ENCODE data around the gene FERMT1. TPM values are rescaled to one million over a fixed set of nuclear protein-coding genes. Genes with fewer than 3 reads are reported as not detected.

Gene FERMT1
- total and polyA plus RNA-seq, 2 experiments from 2014 or later = 16.2 to 18.3 TPM

- TF ChIP-seq ZNF462 (CRISPR knock-in tag; IDR thresholded peaks at IDR 0.05) (no peak), JUNB (IDR thresholded peaks at IDR 0.05; ENCODE audit: unreplicated experiment) (no peak), NANOG (IDR thresholded peaks at IDR 0.05; ENCODE audit: borderline replicate concordance) (no peak), CREB1 (CRISPR knock-in tag; IDR thresholded peaks at IDR 0.05; ENCODE audit: low read depth) (no peak)
Observed at GRCh38 chr20:6074784-6075183, 48.0 kb downstream of the FERMT1 start (continued).

GRCh38 chr20:6074145-6074561 is 48.7 kb downstream of the FERMT1 start:
- no peaks in the 10 kb centered on the region for H3K79me2 ChIP-seq (replicated peaks; ENCODE audit: insufficient read depth)
- Mint-ChIP-seq H3K27me3 (ENCODE audit: insufficient read depth, low read depth, poor library complexity) (peaks cover 2% of the 10 kb centered on the region), H3K27ac (no peak overlapping the region), H3K4me3 (no peak overlapping the region), H3K9me3 (no peaks in the 10 kb centered on the region; the same call in 2 of the 3 replicates), H3K36me3 (ENCODE audit: low read depth) (peaks cover 22% of the 10 kb centered on the region; the same call in 2 of the 3 replicates), H3K4me1 (no peaks in the 10 kb centered on the region; the same call in 2 of the 3 replicates)
- H3F3A ChIP-seq (replicated peaks; ENCODE audit: low read depth) = no peaks in the 10 kb centered on the region
- no peak overlapping the region for H3K27ac ChIP-seq (ENCODE audit: low read depth)
- peaks cover 10% of the 10 kb centered on the region; the same call in 1 of the 2 replicates for H3K36me3 ChIP-seq (ENCODE audit: insufficient read depth)
- H3K4me1 ChIP-seq (ENCODE audit: insufficient read depth) = no peaks in the 10 kb centered on the region
- TF ChIP-seq ETS1 (IDR thresholded peaks at IDR 0.05) (no peak), CTCF (conservative IDR thresholded peaks at IDR 0.05; ENCODE audit: low read depth in 2 of 2) (peak in 1 of 2 experiments; percentile 35; a peak in 2 of 4 replicates)
- H4K20me1 ChIP-seq (replicated peaks; ENCODE audit: insufficient read depth) = no peaks in the 10 kb centered on the region
- ATAC-seq = peak; percentile 72
- H3K4me2 ChIP-seq = no peak overlapping the region
- H2AFZ ChIP-seq = no peak overlapping the region
- H3K9me2 ChIP-seq (ENCODE audit: insufficient read depth) = no peaks in the 10 kb centered on the region
- DNase-seq (ENCODE audit: low spot score) = peak; percentile 41
- H3K4me3 ChIP-seq = no peak overlapping the region
- no peaks in the 10 kb centered on the region for H3K27me3 ChIP-seq (ENCODE audit: insufficient read depth)

Data from GM23338 (cell line).